Thyroid gland (tissue), 4 donors: ENCODE measurements around the gene ACADVL. TPM values are rescaled to one million over a fixed set of nuclear protein-coding genes. Genes with fewer than 3 reads are reported as not detected.
"Not testable (repeated sequence)": the region's sequence is repeated elsewhere in the genome, so short reads cannot be mapped to it uniquely, and the experiment has no call there.

Source experiments
- DNase-seq, 2 donors: peaks; one replicate each; pipeline ENCODE4 v3.0.0-alpha.2; 2019
- H3K27ac ChIP-seq, 3 donors: fragments of 200-600 bp; sonication (generic); 1 replicate in 2 of 3; 2 replicates in 1 of 3; pipeline ENCODE4 v1.5.1; 2016 to 2019; ENCODE audit warnings: mild to moderate bottlenecking in 1 of 3, moderate library complexity in 1 of 3
- H3K27me3 ChIP-seq: fragments of 200-600 bp; sonication (generic); one replicate; pipeline ENCODE4 v1.5.1; 2019
- H3K36me3 ChIP-seq, 2 donors: fragments of 200-600 bp; sonication (generic); one replicate each; pipeline ENCODE4 v1.5.1; 2016 to 2019
- H3K4me1 ChIP-seq, 2 donors: fragments of 200-600 bp; sonication (generic); one replicate each; pipeline ENCODE4 v1.5.1; 2017 to 2019
- H3K4me3 ChIP-seq, 3 donors: fragments of 200-600 bp; sonication (generic); replicated peaks in 1 of 3; 1 replicate in 2 of 3; 2 replicates in 1 of 3; pipeline ENCODE4 v1.5.1; 2016; ENCODE audit warnings: mild to moderate bottlenecking in 1 of 3
- H3K9me3 ChIP-seq: fragments of 200-600 bp; sonication (generic); one replicate; pipeline ENCODE4 v1.5.1; 2017
- POLR2A ChIP-seq, 2 donors: fragments of 450-650 bp; IDR thresholded peaks; one replicate each; pipeline ENCODE4 v1.6.1; 2017; ENCODE audit warnings: antibody characterized with exemption in 2 of 2, mild to moderate bottlenecking in 2 of 2, moderate library complexity in 1 of 2
- WGBS, 2 donors: methylation state at CpG; one replicate each; pipeline ENCODE4 v1.1.5; 2017; 5-methylcytosine and 5-hydroxymethylcytosine counted together
- intact Hi-C: fragments of 100-400 bp; cut with DNase I; formaldehyde crosslinking; loops from one replicate; pipeline ENCODE4 v1.15.1; 2023
- total RNA-seq, 4 donors: library from RNA; depleted of rRNA; stranded (reverse); fragments of >200 nt; gene quantifications; one replicate each; pipeline ENCODE4 v1.2.3, GENCODE V29; 2016
- TF ChIP-seq, protein P1 (sequence below), 6 experiments: fragments of 200-600 bp in 3 of 6; fragments of 450-650 bp in 3 of 6; sonication (generic) in 3 of 6; IDR thresholded peaks; one replicate each; pipeline ENCODE4 v1.5.1; 2016 to 2019; ENCODE audit warnings: antibody characterized with exemption in 6 of 6, mild to moderate bottlenecking in 2 of 6, inconsistent platforms in 1 of 6, moderate library complexity in 1 of 6

Gene ACADVL
- total RNA-seq, 4 donors from 2014 or later, result 581 to 1,743 (median 795) TPM

GRCh38 chr17:7242717-7243452 lies 23.1 kb downstream of the ACADVL start:
- H3K36me3 ChIP-seq, result peaks cover 19 to 21% of the 10 kb centered on the region in 2 donors
- peaks cover 17 to 25% of the 10 kb centered on the region in 2 donors for H3K4me1 ChIP-seq

GRCh38 chr17:7243453-7243729 lies 23.7 kb downstream of the ACADVL start:
- TF ChIP-seq POLR2A (IDR thresholded peaks at IDR 0.05), result no peak
- TF ChIP-seq, protein P1, sequence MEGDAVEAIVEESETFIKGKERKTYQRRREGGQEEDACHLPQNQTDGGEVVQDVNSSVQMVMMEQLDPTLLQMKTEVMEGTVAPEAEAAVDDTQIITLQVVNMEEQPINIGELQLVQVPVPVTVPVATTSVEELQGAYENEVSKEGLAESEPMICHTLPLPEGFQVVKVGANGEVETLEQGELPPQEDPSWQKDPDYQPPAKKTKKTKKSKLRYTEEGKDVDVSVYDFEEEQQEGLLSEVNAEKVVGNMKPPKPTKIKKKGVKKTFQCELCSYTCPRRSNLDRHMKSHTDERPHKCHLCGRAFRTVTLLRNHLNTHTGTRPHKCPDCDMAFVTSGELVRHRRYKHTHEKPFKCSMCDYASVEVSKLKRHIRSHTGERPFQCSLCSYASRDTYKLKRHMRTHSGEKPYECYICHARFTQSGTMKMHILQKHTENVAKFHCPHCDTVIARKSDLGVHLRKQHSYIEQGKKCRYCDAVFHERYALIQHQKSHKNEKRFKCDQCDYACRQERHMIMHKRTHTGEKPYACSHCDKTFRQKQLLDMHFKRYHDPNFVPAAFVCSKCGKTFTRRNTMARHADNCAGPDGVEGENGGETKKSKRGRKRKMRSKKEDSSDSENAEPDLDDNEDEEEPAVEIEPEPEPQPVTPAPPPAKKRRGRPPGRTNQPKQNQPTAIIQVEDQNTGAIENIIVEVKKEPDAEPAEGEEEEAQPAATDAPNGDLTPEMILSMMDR (IDR thresholded peaks at IDR 0.05), result no peak
- peaks cover 19 to 21% of the 10 kb centered on the region in 2 donors for H3K36me3 ChIP-seq
- no peaks in the 10 kb centered on the region for H3K27me3 ChIP-seq
- H3K4me3 ChIP-seq, result peak overlapping the region in 2 of 3 donors; percentile 14 to 86
- peak overlapping the region; percentile 85 to 99 (median 95) for H3K27ac ChIP-seq
- WGBS, 2 donors, result 40 to 48% methylated on average over 2 of the region's 2 CpGs
- H3K4me1 ChIP-seq, result peaks cover 17 to 25% of the 10 kb centered on the region in 2 donors
- H3K9me3 ChIP-seq, result no peaks in the 10 kb centered on the region
- intact Hi-C loops, result no loop called here
- no peak for DNase-seq

More at GRCh38 chr17:7242717-7243452, 23.1 kb downstream of the ACADVL start:
- no peaks in the 10 kb centered on the region for H3K9me3 ChIP-seq
- peak; percentile 96 to 97 for DNase-seq
- H3K27ac ChIP-seq, result peak overlapping the region; percentile 85 to 99 (median 95)
- intact Hi-C loops, result no loop called here
- WGBS, 2 donors, result 1% methylated on average over 40 to 47 of the region's 49 CpGs
- peak overlapping the region; percentile 14 to 86 (median 28) for H3K4me3 ChIP-seq
- H3K27me3 ChIP-seq, result no peaks in the 10 kb centered on the region
- peak; percentile 4 to 69 for TF ChIP-seq POLR2A (IDR thresholded peaks at IDR 0.05)
- TF ChIP-seq, protein P1 (IDR thresholded peaks at IDR 0.05), result peak in 1 of 6 experiments; percentile 4

DNA sequence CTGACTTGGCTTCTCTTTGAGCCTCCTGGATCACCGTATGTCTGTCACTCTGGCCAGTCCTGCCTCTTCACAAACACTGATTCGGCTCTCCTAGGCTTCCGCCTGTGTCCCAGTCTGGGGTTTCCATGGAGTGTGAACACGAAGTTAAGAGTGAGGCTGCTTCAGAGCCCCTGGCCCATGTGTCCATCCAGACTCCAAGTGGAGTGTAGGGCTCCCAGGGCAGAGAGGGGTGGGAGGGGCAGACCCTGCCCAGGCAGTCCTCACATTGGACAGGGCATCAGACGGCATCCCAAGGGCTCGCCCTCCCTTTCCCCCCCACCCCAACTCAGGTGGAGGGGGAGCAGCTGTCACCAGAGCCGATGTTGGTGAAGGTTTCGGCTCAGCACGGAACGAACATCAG lies 24.1 kb downstream of the ACADVL start:
- 79 to 85% methylated on average over 10 of the region's 10 CpGs for WGBS, 2 donors
- peak overlapping the region in 1 of 3 donors; percentile 99 for H3K27ac ChIP-seq
- DNase-seq, intact Hi-C loops, H3K4me3 ChIP-seq, H3K27me3 ChIP-seq, H3K9me3 ChIP-seq: not testable (repeated sequence)
- peaks cover 19 to 21% of the 10 kb centered on the region in 2 donors for H3K36me3 ChIP-seq
- peaks cover 17 to 27% of the 10 kb centered on the region in 2 donors for H3K4me1 ChIP-seq

DNA sequence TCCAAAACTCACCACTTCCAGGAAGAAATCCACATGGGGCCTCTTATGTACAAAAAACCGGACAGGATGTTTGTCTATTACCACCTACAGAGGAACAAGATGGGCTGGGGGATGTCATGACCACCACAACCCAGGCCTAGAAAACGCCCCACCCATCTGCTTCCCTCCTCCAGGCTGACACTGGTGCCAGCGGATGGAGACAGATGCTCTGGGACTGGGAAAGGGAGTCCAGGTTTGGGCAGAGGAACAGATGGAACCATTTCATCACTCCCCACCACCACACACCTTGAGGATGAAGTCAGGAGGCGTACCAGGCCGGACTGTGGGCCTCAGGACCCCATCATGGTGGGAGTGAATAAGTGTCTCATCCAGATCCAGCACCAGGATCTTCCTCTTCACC lies 27.0 kb downstream of the ACADVL start:
- no peak overlapping the region for H3K4me3 ChIP-seq
- no peak overlapping the region for H3K27ac ChIP-seq
- TF ChIP-seq, protein P1 (IDR thresholded peaks at IDR 0.05), result no peak
- TF ChIP-seq POLR2A (IDR thresholded peaks at IDR 0.05), result no peak
- peaks cover 14 to 16% of the 10 kb centered on the region in 2 donors for H3K36me3 ChIP-seq
- no peak for DNase-seq
- no peaks in the 10 kb centered on the region for H3K9me3 ChIP-seq
- peaks cover 11 to 28% of the 10 kb centered on the region in 2 donors for H3K4me1 ChIP-seq
- intact Hi-C loops, result no loop called here
- H3K27me3 ChIP-seq, result no peaks in the 10 kb centered on the region
- 92 to 96% methylated on average over 5 of the region's 5 CpGs for WGBS, 2 donors

DNA sequence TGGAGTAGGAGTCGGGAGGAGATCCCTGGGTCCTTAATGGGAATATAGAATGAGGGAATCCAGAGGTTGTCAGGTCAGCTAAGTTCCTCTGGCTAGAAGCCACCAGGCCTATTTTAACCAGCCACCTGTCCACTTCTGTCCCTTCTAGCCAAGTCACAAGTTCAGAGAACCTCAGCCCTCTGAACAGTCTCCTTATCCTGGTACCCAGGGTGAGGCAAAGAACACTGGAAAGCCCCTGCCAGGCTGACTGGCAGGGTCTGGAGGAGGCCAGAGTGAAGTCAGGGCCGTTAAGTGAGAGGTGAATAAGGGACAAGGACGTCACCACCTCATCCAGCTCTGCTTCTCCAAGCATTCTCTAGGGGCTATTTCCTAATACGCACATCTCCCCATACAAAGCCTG lies 29.1 kb downstream of the ACADVL start:
- intact Hi-C loops, result no loop called here
- Histone ChIP-seq H3K4me3 (no peak overlapping the region), H3K9me3 (no peaks in the 10 kb centered on the region), H3K27ac (no peak overlapping the region), H3K27me3 (no peaks in the 10 kb centered on the region), H3K36me3 (peaks cover 14 to 16% of the 10 kb centered on the region in 2 donors), H3K4me1 (peaks cover 20 to 33% of the 10 kb centered on the region in 2 donors)
- WGBS, 2 donors, result 80 to 85% methylated on average over 4 of the region's 4 CpGs
- no peak for TF ChIP-seq POLR2A (IDR thresholded peaks at IDR 0.05)
- TF ChIP-seq, protein P1 (IDR thresholded peaks at IDR 0.05), result no peak
- DNase-seq, result no peak
